ENCODE data around the gene SLC4A3. TPM values are rescaled to one million over a fixed set of nuclear protein-coding genes. Genes with fewer than 3 reads are reported as not detected.

Gene SLC4A3
- total and polyA plus RNA-seq, 2 of the 13 experiments (the other 11 are each of a cell fraction or from before 2014, with no cell fraction given): 0.18 to 0.95 TPM

GRCh38 chr2:219597552-219598307 is 29.7 kb upstream of the SLC4A3 start, which contains the start of gene STK11IP (continued):
- TF ChIP-seq ZNF431 (CRISPR knock-in tag; IDR thresholded peaks at IDR 0.05; ENCODE audit: borderline replicate concordance, low read depth) (peak; percentile 64; the same call in 1 of the 2 replicates), STAT5B (CRISPR knock-in tag; IDR thresholded peaks at IDR 0.05) (0 out of 2 replicates have a peak, but pooled peaks have one; percentile 38), MAZ (IDR thresholded peaks at IDR 0.05; ENCODE audit: borderline replicate concordance, low read depth, low read length) (peak; percentile 84), MAZ (CRISPR knock-in tag; IDR thresholded peaks at IDR 0.05; ENCODE audit: low read depth) (peak; percentile 94), ELK4 (CRISPR knock-in tag; IDR thresholded peaks at IDR 0.05; ENCODE audit: borderline replicate concordance) (no peak; the same call in 1 of the 2 replicates), BORCS8-MEF2B (CRISPR knock-in tag; IDR thresholded peaks at IDR 0.05) (peak; percentile 68), PRDM4 (CRISPR knock-in tag; IDR thresholded peaks at IDR 0.05; ENCODE audit: borderline replicate concordance) (peak; percentile 58; the same call in 1 of the 2 replicates), SRSF4 (IDR thresholded peaks at IDR 0.05; ENCODE audit: low read depth, low read length, poor library complexity, severe bottlenecking) (no peak), TMF1 (CRISPR knock-in tag; IDR thresholded peaks at IDR 0.05; ENCODE audit: low read depth) (no peak), ZNF567 (CRISPR knock-in tag; IDR thresholded peaks at IDR 0.05; ENCODE audit: borderline replicate concordance) (no peak), ZNF564 (CRISPR knock-in tag; IDR thresholded peaks at IDR 0.05) (peak; percentile 90), DDIT3 (CRISPR knock-in tag; IDR thresholded peaks at IDR 0.05) (no peak), MXD4 (CRISPR knock-in tag; IDR thresholded peaks at IDR 0.05) (peak; percentile 60), MNT (IDR thresholded peaks at IDR 0.05) (peak; percentile 79), ZNF232 (CRISPR knock-in tag; IDR thresholded peaks at IDR 0.05; ENCODE audit: borderline replicate concordance) (peak; percentile 88), ZBTB44 (CRISPR knock-in tag; IDR thresholded peaks at IDR 0.05) (0 out of 2 replicates have a peak, but pooled peaks have one; percentile 34), HOXA7 (CRISPR knock-in tag; IDR thresholded peaks at IDR 0.05) (no peak), POLR2AphosphoS5 (IDR thresholded peaks at IDR 0.05; ENCODE audit: low read depth, low read length) (peak; percentile 93), AKAP8 (CRISPR knock-in tag; IDR thresholded peaks at IDR 0.05) (no peak), ZNF737 (CRISPR knock-in tag; IDR thresholded peaks at IDR 0.05; ENCODE audit: borderline replicate concordance) (no peak), DMAP1 (CRISPR knock-in tag; IDR thresholded peaks at IDR 0.05) (peak; percentile 95), ZNF24 (IDR thresholded peaks at IDR 0.05) (no peak)
